ENCODE results near the gene SLC1A1. TPM values are rescaled to one million over a fixed set of nuclear protein-coding genes. Genes with fewer than 3 reads are reported as not detected.

The SLC1A1 gene
- total RNA-seq, 1 experiment from 2014 or later = 0.05 TPM

DNA sequence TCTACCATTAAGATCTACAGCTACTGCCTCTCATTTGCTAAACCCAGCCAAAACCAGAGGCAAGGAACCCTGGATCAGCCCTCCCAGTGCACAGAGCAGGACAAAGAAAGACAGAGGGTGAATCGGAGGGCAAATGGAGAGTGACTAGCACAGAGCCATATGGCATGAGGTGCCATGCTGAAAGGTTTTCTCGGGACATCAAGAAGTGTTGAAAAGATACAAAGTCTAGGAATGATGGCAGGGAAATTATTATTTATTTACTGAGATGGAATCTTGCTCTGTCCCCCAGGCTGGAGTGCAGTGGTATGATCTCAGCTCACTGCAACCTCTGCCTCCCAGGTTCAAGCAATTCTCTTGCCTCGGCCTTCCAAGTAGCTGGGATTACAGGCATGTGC is 19.3 kb downstream of the SLC1A1 start:
- no peaks in the 10 kb centered on the region for H3K36me3 ChIP-seq (ENCODE audit: control insufficient read depth, insufficient read depth, low read length)
- no peaks in the 10 kb centered on the region for H3K27me3 ChIP-seq (ENCODE audit: control insufficient read depth, insufficient read depth, low read length)
- H3K9me3 ChIP-seq (ENCODE audit: control insufficient read depth, insufficient read depth, low read depth, low read length) = no peaks in the 10 kb centered on the region
- in situ Hi-C loops (cut with HindIII; ENCODE audit: low pct_unique_long_range_greater_than_20kb, low sequenced_read_pairs) (no loop called here), intact Hi-C loops (cut with micrococcal nuclease; ENCODE audit: unreplicated experiment) (no loop called here)
- no peak overlapping the region for H3K27ac ChIP-seq (ENCODE audit: low read length)
- ATAC-seq (no peak), DNase-seq (ENCODE audit: low read depth, low spot score) (no peak)
- no TSS peak for BruUV-seq (replicated peaks)
- TF ChIP-seq, protein P1, sequence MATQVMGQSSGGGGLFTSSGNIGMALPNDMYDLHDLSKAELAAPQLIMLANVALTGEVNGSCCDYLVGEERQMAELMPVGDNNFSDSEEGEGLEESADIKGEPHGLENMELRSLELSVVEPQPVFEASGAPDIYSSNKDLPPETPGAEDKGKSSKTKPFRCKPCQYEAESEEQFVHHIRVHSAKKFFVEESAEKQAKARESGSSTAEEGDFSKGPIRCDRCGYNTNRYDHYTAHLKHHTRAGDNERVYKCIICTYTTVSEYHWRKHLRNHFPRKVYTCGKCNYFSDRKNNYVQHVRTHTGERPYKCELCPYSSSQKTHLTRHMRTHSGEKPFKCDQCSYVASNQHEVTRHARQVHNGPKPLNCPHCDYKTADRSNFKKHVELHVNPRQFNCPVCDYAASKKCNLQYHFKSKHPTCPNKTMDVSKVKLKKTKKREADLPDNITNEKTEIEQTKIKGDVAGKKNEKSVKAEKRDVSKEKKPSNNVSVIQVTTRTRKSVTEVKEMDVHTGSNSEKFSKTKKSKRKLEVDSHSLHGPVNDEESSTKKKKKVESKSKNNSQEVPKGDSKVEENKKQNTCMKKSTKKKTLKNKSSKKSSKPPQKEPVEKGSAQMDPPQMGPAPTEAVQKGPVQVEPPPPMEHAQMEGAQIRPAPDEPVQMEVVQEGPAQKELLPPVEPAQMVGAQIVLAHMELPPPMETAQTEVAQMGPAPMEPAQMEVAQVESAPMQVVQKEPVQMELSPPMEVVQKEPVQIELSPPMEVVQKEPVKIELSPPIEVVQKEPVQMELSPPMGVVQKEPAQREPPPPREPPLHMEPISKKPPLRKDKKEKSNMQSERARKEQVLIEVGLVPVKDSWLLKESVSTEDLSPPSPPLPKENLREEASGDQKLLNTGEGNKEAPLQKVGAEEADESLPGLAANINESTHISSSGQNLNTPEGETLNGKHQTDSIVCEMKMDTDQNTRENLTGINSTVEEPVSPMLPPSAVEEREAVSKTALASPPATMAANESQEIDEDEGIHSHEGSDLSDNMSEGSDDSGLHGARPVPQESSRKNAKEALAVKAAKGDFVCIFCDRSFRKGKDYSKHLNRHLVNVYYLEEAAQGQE (IDR thresholded peaks at IDR 0.05; ENCODE audit: insufficient read depth in 1 of 2, low read depth in 2 of 2, low read length in 1 of 2) = no peak
- TF ChIP-seq POLR2AphosphoS5 (IDR thresholded peaks at IDR 0.05; ENCODE audit: low read depth, low read length) (no peak), SIN3A (IDR thresholded peaks at IDR 0.05; ENCODE audit: borderline replicate concordance, insufficient read depth, low read depth, low read length) (no peak), TCF7L2 (IDR thresholded peaks at IDR 0.05; ENCODE audit: low read depth, low read length) (no peak)
- TF ChIP-seq, protein P2, sequence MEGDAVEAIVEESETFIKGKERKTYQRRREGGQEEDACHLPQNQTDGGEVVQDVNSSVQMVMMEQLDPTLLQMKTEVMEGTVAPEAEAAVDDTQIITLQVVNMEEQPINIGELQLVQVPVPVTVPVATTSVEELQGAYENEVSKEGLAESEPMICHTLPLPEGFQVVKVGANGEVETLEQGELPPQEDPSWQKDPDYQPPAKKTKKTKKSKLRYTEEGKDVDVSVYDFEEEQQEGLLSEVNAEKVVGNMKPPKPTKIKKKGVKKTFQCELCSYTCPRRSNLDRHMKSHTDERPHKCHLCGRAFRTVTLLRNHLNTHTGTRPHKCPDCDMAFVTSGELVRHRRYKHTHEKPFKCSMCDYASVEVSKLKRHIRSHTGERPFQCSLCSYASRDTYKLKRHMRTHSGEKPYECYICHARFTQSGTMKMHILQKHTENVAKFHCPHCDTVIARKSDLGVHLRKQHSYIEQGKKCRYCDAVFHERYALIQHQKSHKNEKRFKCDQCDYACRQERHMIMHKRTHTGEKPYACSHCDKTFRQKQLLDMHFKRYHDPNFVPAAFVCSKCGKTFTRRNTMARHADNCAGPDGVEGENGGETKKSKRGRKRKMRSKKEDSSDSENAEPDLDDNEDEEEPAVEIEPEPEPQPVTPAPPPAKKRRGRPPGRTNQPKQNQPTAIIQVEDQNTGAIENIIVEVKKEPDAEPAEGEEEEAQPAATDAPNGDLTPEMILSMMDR (IDR thresholded peaks at IDR 0.05) = no peak
- H3K4me3 ChIP-seq (ENCODE audit: low read depth in 2 of 2, low read length in 2 of 2) = no peak overlapping the region
- no peaks in the 10 kb centered on the region for H3K4me1 ChIP-seq (ENCODE audit: control insufficient read depth, insufficient read depth, low read length)
- CTCF ChIA-PET = no interaction called here
- POLR2A ChIA-PET = interaction anchor here (0.6 kb wide), 1 partner anchor 505 kb away, joined by 6 read pairs; no protein-coding TSS in a partner anchor

DNA sequence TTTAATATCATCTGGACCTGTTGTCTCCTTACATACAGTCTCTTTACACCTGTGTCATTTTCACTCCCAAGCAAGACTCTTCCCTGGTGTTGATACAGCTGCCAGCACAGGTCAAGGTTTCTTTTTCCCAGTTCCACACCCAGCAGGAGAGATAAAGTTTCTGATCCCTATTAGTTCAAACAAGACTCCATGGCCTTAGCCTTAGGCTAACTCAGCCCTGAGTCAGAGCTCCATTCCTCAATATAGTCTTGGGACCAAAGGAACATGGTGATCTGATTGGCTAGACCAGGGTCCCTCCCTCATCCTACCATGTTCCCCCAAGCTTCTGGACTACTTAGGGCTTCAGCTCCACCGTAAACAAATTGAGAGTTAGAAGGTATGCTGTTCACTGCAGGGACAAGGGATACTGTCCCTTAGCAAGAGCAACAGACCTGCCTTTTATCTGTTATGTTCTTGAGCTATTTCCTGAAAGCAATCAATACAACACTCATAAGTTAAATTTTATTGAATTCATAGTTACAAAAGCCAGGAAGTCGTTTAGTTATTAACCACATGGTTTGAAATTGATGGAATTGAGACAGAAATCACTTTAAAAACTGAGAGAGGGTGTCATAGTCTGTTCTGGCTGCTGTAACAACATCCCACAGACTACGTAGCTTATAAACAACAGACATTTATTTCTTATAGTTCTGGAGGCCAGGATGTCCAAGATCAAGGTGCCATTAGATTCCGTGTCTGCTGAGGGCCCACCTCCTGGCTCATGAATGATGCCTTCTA is 20.5 kb downstream of the SLC1A1 start:
- ChIA-PET CTCF (no interaction called here), POLR2A (no interaction called here)
- ATAC-seq (no peak), DNase-seq (ENCODE audit: low read depth, low spot score) (no peak)
- in situ Hi-C loops (cut with HindIII; ENCODE audit: low pct_unique_long_range_greater_than_20kb, low sequenced_read_pairs) (no loop called here), intact Hi-C loops (cut with micrococcal nuclease; ENCODE audit: unreplicated experiment) (no loop called here)
- no peak overlapping the region for H3K4me3 ChIP-seq (ENCODE audit: low read depth in 2 of 2, low read length in 2 of 2)
- no peaks in the 10 kb centered on the region for H3K27me3 ChIP-seq (ENCODE audit: control insufficient read depth, insufficient read depth, low read length)
- no peak overlapping the region for H3K27ac ChIP-seq (ENCODE audit: low read length)
- no peaks in the 10 kb centered on the region for H3K4me1 ChIP-seq (ENCODE audit: control insufficient read depth, insufficient read depth, low read length)
- no peaks in the 10 kb centered on the region for H3K9me3 ChIP-seq (ENCODE audit: control insufficient read depth, insufficient read depth, low read depth, low read length)
- no peaks in the 10 kb centered on the region for H3K36me3 ChIP-seq (ENCODE audit: control insufficient read depth, insufficient read depth, low read length)
- no TSS peak for BruUV-seq (replicated peaks)
- TF ChIP-seq POLR2AphosphoS5 (IDR thresholded peaks at IDR 0.05; ENCODE audit: low read depth, low read length) = no peak
- TF ChIP-seq TCF7L2 (IDR thresholded peaks at IDR 0.05; ENCODE audit: low read depth, low read length) = no peak
- TF ChIP-seq, protein P2 (IDR thresholded peaks at IDR 0.05) = no peak
- no peak for TF ChIP-seq SIN3A (IDR thresholded peaks at IDR 0.05; ENCODE audit: borderline replicate concordance, insufficient read depth, low read depth, low read length)
- TF ChIP-seq, protein P1 (IDR thresholded peaks at IDR 0.05; ENCODE audit: insufficient read depth in 1 of 2, low read depth in 2 of 2, low read length in 1 of 2) = no peak

Data from Panc1 (cell line).